Endothelial cell of umbilical vein (primary cell): Measurements from ENCODE around the gene ABHD14A.

Experiments used
- CTCF ChIP-seq, 2 donors: IDR thresholded peaks; 1 replicate in 1 of 2; 2 replicates in 1 of 2; pipeline ENCODE4 v1.5.1; 2011; ENCODE audit warnings: low read length in 2 of 2, mild to moderate bottlenecking in 2 of 2, moderate library complexity in 2 of 2, control low read depth in 1 of 2, inconsistent platforms in 1 of 2, low read depth in 1 of 2; ENCODE audit not compliant: insufficient read depth in 1 of 2; ENCODE audit errors: extremely low read depth in 1 of 2
- EZH2 ChIP-seq: IDR thresholded peaks from 2 replicates; pipeline ENCODE4 v1.6.1; 2012; ENCODE audit warnings: borderline replicate concordance, low read depth, mild to moderate bottlenecking, moderate library complexity, low read length, inconsistent platforms; ENCODE audit not compliant: severe bottlenecking
- JUN ChIP-seq: IDR thresholded peaks from 2 replicates; pipeline ENCODE4 v1.6.1; 2011; ENCODE audit warnings: borderline replicate concordance, low read depth; ENCODE audit not compliant: insufficient read length, insufficient read depth
- POLR2A ChIP-seq: IDR thresholded peaks from 2 replicates; pipeline ENCODE4 v1.6.1; 2012; ENCODE audit warnings: low read depth, mild to moderate bottlenecking, control low read depth, low read length

- TF ChIP-seq POLR2A (peak; percentile 97), CTCF (IDR thresholded peaks at IDR 0.05; ENCODE audit: extremely low read depth in 1 of 2, insufficient read depth in 1 of 2, low read depth in 1 of 2, low read length in 2 of 2) (no peak), JUN (no peak), EZH2 (no peak)
Measured at GRCh38 chr3:51995346-51996163, 20.7 kb downstream of the ABHD14A start, which contains the start of gene RPL29.
